ENCODE data around the gene GDPD5.

GDPD5 gene

GRCh38 chr11:75487365-75487764, 38.4 kb downstream of the GDPD5 start:
- no peak for DNase-seq

DNA sequence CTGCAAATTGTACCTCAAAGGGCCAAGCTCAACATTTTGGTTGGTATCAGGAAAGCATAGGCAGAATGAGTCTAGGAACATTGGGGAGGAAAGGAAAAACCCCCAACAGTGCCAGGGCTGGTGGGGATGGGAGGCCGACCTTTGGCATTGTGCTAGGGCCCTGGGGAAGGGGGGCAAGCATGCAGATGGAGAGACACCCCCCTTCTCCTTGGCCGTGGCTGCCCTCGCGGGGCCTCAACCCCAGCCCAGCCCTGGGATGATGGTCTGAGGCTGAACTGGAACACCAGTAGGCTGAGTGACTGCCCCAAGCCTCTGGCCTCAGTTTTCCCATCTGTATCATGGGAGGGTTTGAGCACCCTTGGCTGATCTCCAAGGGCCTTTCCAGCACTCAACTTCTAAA, 40.0 kb downstream of the GDPD5 start:
- no peak for DNase-seq

DNA sequence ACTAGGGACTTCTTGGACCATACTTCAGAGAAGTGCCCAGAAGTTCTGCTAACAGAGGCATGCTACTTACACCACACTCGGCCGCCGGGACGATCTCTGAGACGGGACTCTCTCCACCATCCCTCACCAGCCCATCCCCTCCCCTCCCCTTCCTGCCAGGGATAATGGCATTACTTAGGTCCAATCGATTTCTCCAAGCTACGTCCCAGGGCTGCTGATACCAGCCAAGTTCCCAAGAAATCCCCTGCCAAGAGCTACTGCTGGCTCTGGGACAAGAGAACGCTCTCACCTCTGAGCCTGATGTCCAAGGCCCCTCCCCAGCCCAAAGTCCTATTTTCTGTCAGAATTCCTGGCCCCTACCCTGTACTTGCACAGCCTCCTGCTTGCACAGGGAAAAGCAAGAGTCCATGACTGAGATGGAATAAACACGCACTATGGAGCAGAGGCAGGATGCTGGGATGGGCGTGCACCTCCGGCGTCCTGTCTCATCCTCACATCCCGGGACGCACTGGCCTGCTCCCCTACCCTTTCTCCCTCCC, 42.7 kb downstream of the GDPD5 start:
- no peak for DNase-seq

- DNase-seq = no peak
Observed at GRCh38 chr11:75481922-75482606, 43.7 kb downstream of the GDPD5 start.

- no peak for DNase-seq
Observed at GRCh38 chr11:75481223-75481921, 44.4 kb downstream of the GDPD5 start.

- no peak for DNase-seq
Observed at GRCh38 chr11:75480185-75481175, 45.3 kb downstream of the GDPD5 start.

GRCh38 chr11:75479597-75480145, 46.1 kb downstream of the GDPD5 start:
- no peak for DNase-seq

- DNase-seq = no peak
Observed at GRCh38 chr11:75478783-75479596, 46.8 kb downstream of the GDPD5 start.

GRCh38 chr11:75477614-75477935, 48.2 kb downstream of the GDPD5 start:
- no peak for DNase-seq

GRCh38 chr11:75476739-75477613, 48.8 kb downstream of the GDPD5 start:
- DNase-seq = no peak

GRCh38 chr11:75475767-75476650, 49.7 kb downstream of the GDPD5 start:
- no peak for DNase-seq

DNA sequence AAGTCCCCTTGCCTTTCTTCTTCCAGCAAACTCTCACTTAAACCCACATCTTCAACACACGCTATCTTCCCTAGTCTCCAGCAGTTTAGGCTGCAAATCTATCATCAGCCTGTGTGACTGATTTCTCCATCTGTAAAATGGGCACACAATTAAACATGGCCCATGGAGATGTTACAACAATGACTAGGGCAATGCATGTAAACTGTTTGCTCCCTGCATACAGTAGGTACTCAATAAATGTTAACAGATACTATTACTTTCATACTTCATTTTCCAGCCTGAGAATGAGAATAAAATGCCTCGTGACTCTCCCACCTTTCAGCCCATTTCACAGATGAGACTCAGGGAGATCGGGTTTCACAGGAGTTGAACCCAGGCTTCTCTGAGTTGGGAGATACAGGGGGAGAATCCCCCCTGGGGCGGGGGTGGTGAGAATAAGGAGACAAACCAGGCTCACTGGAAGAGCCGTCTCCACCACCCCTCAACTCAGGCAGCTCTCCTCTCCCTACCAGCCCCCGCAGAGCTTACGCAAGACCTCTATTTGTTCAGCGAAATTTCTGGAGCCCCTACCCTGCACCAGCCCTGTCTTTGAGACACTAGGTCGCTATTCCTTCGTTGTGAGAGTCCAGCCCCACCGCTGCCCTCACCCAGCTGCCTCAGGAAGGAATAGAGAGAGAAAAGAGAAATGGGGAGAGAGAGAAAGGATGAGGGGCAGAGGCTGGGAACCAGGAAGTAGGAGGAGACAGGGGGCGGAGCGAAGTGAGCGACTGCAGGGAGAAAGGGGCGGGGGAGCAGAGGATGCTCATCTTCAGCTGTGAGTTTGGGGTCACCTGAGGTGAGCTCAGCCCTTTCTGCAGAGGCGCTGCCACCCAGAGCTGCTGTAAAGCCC, 50.6 kb downstream of the GDPD5 start:
- DNase-seq = no peak

DNA sequence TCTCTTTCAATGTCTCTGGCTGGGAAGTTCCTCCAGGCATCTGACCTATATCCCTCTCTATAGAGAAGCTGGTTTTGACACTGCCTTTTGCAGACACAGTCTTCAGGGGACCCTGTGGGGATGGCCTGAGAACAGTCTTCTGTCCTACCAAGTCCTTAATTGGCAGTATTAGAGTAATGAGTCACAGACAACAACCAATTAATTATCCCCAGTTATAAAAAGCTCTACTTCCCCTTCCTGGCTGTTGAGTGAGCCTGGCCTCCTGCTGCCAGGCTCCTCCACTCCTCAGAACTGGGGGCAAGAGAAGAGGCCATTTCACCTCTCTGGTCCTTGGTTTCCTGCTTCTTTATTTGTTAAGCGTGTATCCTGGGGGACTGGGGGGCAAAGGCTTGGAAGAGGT, 51.5 kb downstream of the GDPD5 start:
- no peak for DNase-seq

- no peak for DNase-seq
Observed at GRCh38 chr11:75473684-75474083, 52.1 kb downstream of the GDPD5 start.

DNA sequence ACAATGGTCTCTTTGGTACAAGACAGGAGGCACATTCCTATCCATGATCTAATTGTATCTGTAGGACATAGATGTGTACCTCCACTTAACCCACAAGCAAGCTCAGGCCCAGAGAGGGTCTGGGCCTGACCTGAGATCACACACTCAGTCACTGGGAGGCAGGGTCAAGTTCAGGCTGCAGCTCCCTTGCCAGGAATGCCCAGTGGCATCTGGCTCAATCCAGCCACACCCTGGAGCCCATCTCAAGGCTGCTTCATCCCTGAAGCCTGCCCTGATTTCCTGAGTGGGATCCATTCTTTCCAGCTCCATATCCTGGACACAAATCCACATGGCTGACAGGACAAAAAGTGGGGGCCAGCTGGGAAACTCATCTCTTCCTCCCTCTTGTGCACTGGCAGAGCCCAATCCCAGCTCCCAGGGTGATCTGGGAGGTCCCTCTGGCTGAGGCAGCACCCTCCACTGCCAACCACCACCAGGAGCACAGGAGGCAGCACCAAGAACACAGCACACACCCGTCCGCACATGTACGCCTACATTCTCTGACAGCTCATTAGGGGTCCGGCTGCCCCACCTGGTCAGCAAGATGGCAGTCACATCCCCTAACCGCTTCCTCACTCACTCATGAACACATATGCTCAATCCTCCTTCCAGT, 53.5 kb downstream of the GDPD5 start:
- no peak for DNase-seq

GRCh38 chr11:75471176-75471973, 54.4 kb downstream of the GDPD5 start:
- DNase-seq = no peak

- no peak for DNase-seq
Observed at GRCh38 chr11:75470476-75471080, 55.2 kb downstream of the GDPD5 start.
